Measurements from ENCODE around the gene ATXN1. TPM values are rescaled to one million over a fixed set of nuclear protein-coding genes. Genes with fewer than 3 reads are reported as not detected.

Gene ATXN1
- total RNA-seq, 4 donors from 2014 or later: 26.4 to 46.4 (median 36.1) TPM

DNA sequence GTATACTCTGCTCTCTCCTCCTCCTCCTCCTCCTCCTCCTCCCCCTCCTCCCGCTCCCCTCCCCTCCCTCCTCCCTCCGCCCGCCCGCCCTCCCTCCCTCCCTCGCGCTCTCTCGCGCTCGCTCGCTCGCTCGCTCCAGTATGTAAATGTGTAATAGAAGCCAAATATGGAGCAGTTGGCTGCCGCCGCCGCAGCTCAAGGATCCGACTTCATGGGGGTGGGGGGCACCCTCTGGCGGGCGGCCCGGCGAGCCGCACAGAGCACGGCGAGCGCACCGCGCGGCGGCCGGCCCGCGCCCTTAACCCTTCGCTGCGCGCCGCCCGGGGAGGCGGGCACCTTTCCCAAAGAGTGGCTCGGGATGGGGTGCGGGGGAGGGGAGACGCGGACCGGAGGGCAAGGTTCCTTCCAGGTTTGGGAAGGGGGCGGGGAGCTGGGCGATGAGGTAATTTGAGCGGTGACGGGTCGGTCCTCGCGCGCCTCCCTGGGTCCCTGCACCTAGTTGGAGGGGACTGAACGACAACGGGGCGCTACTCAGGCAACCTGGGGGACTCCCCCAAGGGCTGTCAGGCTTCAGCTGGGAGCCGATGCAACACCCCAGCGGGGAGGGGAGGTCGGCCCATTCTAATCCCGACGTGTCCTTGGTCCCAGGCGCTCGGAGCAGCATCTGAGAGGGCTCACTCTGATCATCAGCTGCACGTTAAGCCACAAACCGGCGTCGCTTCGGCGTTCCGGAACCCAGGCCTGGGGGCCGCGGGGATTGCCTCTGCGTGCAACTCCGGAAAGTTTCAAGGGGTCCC lies 409 bp upstream of the ATXN1 start:
- peak; percentile 27 for ATAC-seq (ENCODE audit: low FRiP score)

DNA sequence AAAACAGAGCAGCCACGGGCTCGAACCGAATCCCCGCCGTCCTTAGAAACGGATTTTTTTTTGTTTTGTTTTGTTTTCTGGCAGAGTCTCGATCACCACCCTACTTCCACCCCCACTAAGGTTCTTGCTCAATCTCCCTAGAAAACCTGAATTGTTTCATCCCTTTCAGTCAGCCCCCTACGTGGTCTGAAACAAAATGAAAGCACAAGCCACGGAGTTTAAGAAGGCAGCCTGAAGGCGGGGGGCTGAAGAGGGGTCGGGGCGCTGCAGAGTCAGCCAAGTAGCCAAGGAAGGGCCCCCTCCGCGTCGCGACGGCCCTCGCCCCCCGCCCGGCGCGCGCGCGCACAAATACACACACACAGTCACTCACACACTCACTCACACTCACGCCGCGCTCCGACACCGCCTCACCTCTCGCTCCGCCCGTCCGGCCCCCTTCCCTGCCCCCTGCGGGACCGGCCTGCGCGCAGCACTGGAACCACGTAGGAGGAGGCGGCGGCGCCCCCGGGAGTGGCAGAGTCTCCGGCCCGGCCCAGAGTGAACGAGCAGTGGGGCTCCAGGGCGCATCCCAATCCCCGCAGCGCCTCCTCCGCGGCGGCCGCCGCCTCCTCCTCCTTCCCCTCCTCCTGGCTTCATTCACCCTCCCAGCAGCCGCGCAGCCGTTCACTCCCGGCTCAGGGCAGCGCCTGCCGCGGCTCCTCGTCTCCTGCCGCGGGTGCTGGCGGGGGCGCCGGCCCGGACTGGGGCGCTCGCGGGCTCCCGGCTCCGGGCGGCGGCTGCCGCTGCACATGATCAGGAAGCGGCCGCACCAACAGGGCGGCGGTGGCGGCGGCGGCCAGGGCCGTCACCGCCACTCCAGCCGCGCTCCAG lies 1.4 kb downstream of the ATXN1 start:
- DNase-seq (ENCODE audit: low spot score): peak; percentile 84
- ATAC-seq (ENCODE audit: low FRiP score): peak; percentile 80
- TF ChIP-seq, protein P1, sequence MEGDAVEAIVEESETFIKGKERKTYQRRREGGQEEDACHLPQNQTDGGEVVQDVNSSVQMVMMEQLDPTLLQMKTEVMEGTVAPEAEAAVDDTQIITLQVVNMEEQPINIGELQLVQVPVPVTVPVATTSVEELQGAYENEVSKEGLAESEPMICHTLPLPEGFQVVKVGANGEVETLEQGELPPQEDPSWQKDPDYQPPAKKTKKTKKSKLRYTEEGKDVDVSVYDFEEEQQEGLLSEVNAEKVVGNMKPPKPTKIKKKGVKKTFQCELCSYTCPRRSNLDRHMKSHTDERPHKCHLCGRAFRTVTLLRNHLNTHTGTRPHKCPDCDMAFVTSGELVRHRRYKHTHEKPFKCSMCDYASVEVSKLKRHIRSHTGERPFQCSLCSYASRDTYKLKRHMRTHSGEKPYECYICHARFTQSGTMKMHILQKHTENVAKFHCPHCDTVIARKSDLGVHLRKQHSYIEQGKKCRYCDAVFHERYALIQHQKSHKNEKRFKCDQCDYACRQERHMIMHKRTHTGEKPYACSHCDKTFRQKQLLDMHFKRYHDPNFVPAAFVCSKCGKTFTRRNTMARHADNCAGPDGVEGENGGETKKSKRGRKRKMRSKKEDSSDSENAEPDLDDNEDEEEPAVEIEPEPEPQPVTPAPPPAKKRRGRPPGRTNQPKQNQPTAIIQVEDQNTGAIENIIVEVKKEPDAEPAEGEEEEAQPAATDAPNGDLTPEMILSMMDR (IDR thresholded peaks at IDR 0.05): no peak

More for the DNA sequence above, 409 bp upstream of the ATXN1 start:
- peak; percentile 56 for DNase-seq (ENCODE audit: low spot score)
- TF ChIP-seq, protein P1 (IDR thresholded peaks at IDR 0.05): no peak

DNA sequence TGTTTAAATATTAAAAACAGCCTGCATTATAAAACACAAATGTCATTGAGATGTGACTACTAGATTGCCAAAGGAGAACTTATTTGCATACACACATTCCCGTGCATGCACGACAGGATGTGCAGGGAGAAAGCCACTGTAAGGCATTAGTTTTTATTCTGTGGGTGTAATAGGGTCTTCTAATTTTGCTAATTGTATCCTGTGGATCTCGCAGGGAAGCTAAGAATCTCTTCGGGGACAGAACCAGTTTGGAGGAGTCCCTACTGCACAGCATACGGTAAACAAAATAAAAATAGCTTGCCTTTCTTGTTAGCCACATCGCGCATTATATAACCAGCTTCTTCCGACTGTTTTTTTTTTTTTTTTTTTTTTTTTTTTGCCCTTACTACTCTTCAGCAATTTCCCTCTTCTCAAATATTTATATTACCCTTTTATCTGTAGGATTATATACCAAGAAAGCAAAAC lies 2.0 kb downstream of the ATXN1 start:
- no peak for ATAC-seq (ENCODE audit: low FRiP score)
- DNase-seq (ENCODE audit: low spot score): no peak
- TF ChIP-seq, protein P1 (IDR thresholded peaks at IDR 0.05): no peak

DNA sequence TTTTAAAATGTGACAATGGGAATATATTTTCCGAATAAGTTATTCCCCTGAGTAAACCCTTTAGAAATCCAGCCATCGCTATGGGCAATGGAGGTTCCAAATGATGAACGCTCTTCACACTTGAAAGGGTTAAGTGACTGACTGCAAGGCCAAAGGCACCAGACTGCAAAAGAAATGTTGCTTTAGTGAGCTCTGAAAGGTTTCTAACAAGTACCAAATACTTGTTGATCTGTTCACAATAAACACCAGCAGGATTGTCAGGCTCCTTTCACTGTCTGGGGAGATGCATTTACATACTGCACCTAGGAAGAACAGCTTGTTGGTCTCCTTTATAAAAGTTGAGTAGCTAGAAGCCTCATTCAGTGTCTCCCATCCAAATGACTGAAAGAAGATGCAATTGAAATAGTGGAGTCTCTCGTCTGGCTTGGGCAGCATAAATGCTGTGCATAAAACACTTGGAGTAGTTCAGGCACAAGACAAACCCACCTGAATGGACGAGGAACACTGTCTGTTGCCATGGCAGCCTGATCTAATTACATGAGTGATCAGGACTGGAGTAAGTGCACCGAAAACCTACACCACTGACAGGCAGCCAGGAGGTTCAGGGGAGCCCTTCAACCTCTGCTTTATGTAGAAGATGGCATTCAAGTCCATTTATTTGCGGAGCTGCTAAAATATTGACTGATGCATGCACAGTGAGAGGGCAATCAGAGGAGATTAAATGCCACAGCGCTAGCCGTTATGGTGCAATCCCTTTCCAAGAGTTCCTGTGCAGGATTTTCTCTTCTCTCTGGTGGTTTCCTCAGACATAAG lies 2.9 kb downstream of the ATXN1 start:
- TF ChIP-seq, protein P1 (IDR thresholded peaks at IDR 0.05): no peak
- ATAC-seq (ENCODE audit: low FRiP score): no peak
- no peak for DNase-seq (ENCODE audit: low spot score)

DNA sequence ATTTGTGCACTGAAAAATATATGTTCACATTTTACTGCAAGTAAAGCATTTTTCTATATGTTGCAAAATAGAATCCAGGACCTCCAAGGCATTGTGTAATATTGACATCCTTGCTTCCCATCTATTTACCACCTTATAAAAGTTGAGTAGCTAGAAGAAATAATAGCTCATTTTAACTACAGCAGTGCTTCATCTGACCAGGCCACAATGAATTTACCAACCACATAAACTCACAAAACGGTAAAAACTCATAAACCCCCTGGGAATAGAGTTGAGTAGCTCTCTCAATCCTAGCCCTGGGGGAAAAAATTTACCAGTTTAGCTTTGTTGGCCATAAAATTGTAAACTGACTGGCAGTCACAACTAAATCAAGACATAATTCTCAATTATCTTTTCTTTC lies 3.9 kb downstream of the ATXN1 start:
- TF ChIP-seq, protein P1 (IDR thresholded peaks at IDR 0.05): no peak
- DNase-seq (ENCODE audit: low spot score) (no peak), ATAC-seq (ENCODE audit: low FRiP score) (no peak)

DNA sequence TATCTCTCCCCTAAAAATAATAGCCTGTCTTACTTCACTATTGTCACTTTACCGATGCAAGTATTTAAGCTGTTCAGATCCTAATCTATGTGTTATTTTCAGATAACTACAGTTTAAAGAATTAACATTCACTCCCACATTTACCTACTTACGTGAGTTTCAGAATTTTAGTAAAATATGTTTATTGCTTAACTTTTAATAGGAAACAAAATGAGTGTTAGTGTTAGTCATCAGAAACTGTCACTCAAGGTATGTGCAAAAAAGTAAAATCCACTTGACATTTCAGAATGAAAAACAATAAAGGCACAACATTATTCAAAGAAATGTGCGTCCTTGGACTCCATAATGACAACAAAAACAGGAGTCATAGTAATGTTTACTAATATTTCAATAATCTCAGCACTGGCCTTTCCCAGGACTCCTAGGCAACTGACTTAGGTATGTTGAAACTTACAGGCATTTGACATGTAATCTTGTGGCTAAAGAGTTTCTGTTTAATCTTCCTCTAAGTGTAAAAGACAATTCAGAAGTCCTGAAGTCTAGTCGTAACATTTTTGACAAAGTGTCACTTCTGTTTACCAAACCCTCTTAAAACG lies 4.5 kb downstream of the ATXN1 start:
- TF ChIP-seq, protein P1 (IDR thresholded peaks at IDR 0.05): no peak
- ATAC-seq (ENCODE audit: low FRiP score): no peak
- DNase-seq (ENCODE audit: low spot score): no peak
